HG02852 (cell line): ENCODE measurements around the gene PGGHG.

ENCODE experiments used
- ATAC-seq: cut with Tn5 transposase; IDR thresholded peaks from one replicate; pipeline ENCODE4 v1.9.1; 2021; ENCODE audit warnings: mild to moderate bottlenecking, moderate library complexity; ENCODE audit not compliant: unreplicated experiment

PGGHG gene

GRCh38 chr11:288478-289397 is at the start of gene PGGHG:
PGGHG (plus strand) TSS chr11:289126; CDS start chr11:289817, 691 bp downstream.
- ATAC-seq, result peak; percentile 54

GRCh38 chr11:240315-240714 is 48.6 kb upstream of the PGGHG start:
- no peak for ATAC-seq

- no peak for ATAC-seq
Measured at GRCh38 chr11:241634-242033, 47.3 kb upstream of the PGGHG start.

- no peak for ATAC-seq
Measured at GRCh38 chr11:244376-244775, 44.5 kb upstream of the PGGHG start.

- no peak for ATAC-seq
Measured at GRCh38 chr11:249062-249461, 39.9 kb upstream of the PGGHG start.

- no peak for ATAC-seq
Measured at GRCh38 chr11:250274-250673, 38.7 kb upstream of the PGGHG start.

GRCh38 chr11:250740-251299 is 38.1 kb upstream of the PGGHG start:
- no peak for ATAC-seq

GRCh38 chr11:251550-251949 is 37.4 kb upstream of the PGGHG start:
- no peak for ATAC-seq

GRCh38 chr11:252666-253065 is 36.3 kb upstream of the PGGHG start:
- ATAC-seq, result no peak

- no peak for ATAC-seq
Measured at GRCh38 chr11:253160-253885, 35.6 kb upstream of the PGGHG start.

- ATAC-seq, result no peak
Measured at GRCh38 chr11:253886-254270, 35.0 kb upstream of the PGGHG start.

GRCh38 chr11:255176-255575 is 33.8 kb upstream of the PGGHG start:
- ATAC-seq, result no peak

GRCh38 chr11:255816-256215 is 33.1 kb upstream of the PGGHG start:
- no peak for ATAC-seq

- no peak for ATAC-seq
Measured at GRCh38 chr11:256952-257737, 31.8 kb upstream of the PGGHG start.

- no peak for ATAC-seq
Measured at GRCh38 chr11:257766-258493, 31.0 kb upstream of the PGGHG start.

GRCh38 chr11:259413-259812 is 29.5 kb upstream of the PGGHG start:
- no peak for ATAC-seq

GRCh38 chr11:261624-262023 is 27.3 kb upstream of the PGGHG start:
- ATAC-seq, result no peak

GRCh38 chr11:266676-267439 is 22.1 kb upstream of the PGGHG start:
- no peak for ATAC-seq

GRCh38 chr11:267491-267994 is 21.4 kb upstream of the PGGHG start:
- no peak for ATAC-seq
